Loucy (cell line): Measurements from ENCODE around the gene ASH1L.

ENCODE experiments used
- H2AFZ ChIP-seq: fragments of 200-600 bp; sonication (generic); 2 replicates; pipeline ENCODE4 v1.6.0; 2016; ENCODE audit warnings: antibody characterized with exemption, mild to moderate bottlenecking, low read length, moderate library complexity
- H3F3A ChIP-seq: fragments of 200-600 bp; 2 replicates; pipeline ENCODE4 v1.6.0; 2016; ENCODE audit warnings: antibody characterized with exemption, low read depth, mild to moderate bottlenecking
- H3K27me3 ChIP-seq: fragments of 200-600 bp; sonication (generic); 2 replicates; pipeline ENCODE4 v1.6.1; 2014; ENCODE audit warnings: low read length, mild to moderate bottlenecking; ENCODE audit not compliant: insufficient read depth, poor library complexity, severe bottlenecking
- H3K36me3 ChIP-seq: fragments of 200-600 bp; sonication (generic); 2 replicates; pipeline ENCODE4 v1.6.1; 2016; ENCODE audit warnings: low read length; ENCODE audit not compliant: insufficient read depth
- H3K4me1 ChIP-seq: fragments of 200-600 bp; sonication (generic); 2 replicates; pipeline ENCODE4 v1.5.1; 2014; ENCODE audit warnings: low read length, mild to moderate bottlenecking; ENCODE audit not compliant: insufficient read depth, poor library complexity, severe bottlenecking
- H3K4me2 ChIP-seq: fragments of 200-600 bp; sonication (generic); 2 replicates; pipeline ENCODE4 v1.6.0; 2014; ENCODE audit warnings: antibody characterized with exemption, low read length, low read depth, mild to moderate bottlenecking; ENCODE audit not compliant: poor library complexity, severe bottlenecking
- H3K4me3 ChIP-seq: fragments of 200-600 bp; sonication (generic); 2 replicates; pipeline ENCODE4 v1.5.1; 2014; ENCODE audit warnings: low read length, mild to moderate bottlenecking, mixed read lengths; ENCODE audit not compliant: poor library complexity, severe bottlenecking
- H3K79me2 ChIP-seq: fragments of 200-600 bp; sonication (generic); 2 replicates; pipeline ENCODE4 v1.6.1; 2014; ENCODE audit warnings: low read length; ENCODE audit not compliant: insufficient read depth
- H3K9ac ChIP-seq: fragments of 200-600 bp; sonication (generic); 2 replicates; pipeline ENCODE4 v1.6.0; 2014; ENCODE audit warnings: mild to moderate bottlenecking, low read depth, low read length, moderate library complexity; ENCODE audit not compliant: poor library complexity, severe bottlenecking
- H3K9me2 ChIP-seq: fragments of 200-600 bp; sonication (generic); replicated peaks from 2 replicates; pipeline ENCODE4 v1.6.1; 2016; ENCODE audit warnings: low read depth, low read length, mixed read lengths
- H3K9me3 ChIP-seq: fragments of 200-600 bp; sonication (generic); 2 replicates; pipeline ENCODE4 v1.6.1; 2014; ENCODE audit warnings: mild to moderate bottlenecking, antibody characterized with exemption, low read length, low read depth; ENCODE audit not compliant: insufficient read depth
- H4K20me1 ChIP-seq: fragments of 200-600 bp; sonication (generic); 2 replicates; pipeline ENCODE4 v1.6.0; 2014; ENCODE audit warnings: antibody characterized with exemption, low read length, mild to moderate bottlenecking; ENCODE audit not compliant: insufficient read depth, poor library complexity, severe bottlenecking
- EZH2phosphoT487 ChIP-seq: fragments of 200-600 bp; IDR thresholded peaks from 2 replicates; pipeline ENCODE4 v1.6.1; 2018; ENCODE audit warnings: antibody characterized with exemption, mild to moderate bottlenecking, moderate library complexity, borderline replicate concordance
- TF ChIP-seq, protein P1 (sequence below): fragments of 200-600 bp; sonication (generic); conservative IDR thresholded peaks from 2 replicates; pipeline ENCODE4 v1.5.1; 2014; ENCODE audit warnings: mild to moderate bottlenecking, antibody characterized with exemption, low read length

The ASH1L gene

DNA sequence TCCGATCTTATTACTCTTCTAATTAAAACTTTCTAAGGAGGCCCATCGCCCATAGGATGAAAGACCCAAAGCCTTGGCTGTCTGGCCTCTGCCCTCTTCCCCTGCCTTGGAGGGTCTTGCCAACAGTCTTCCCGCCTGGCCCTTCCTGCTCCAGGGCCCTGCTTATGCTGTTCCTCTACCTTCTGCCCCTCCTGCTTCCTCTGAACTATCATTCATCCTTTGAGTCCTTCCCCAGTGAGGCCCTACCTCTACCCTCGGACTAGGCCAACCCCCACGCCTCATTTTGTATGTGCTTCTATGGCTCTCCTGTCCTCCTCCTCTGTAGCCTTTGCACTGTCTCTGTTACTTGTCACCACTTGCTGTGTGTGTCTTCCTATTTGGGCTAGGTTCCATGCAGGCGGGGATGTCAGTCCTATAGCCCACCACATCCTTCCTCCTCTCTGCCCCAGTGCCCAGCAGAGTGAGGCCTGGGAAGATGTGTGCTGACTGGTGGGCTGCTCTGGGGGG, 236.5 kb downstream of the ASH1L start:
- no peaks in the 10 kb centered on the region for H3K9me3 ChIP-seq
- H3K27me3 ChIP-seq = no peaks in the 10 kb centered on the region
- H3K36me3 ChIP-seq = peaks cover 16% of the 10 kb centered on the region; the same call in 1 of the 2 replicates
- H3K9me2 ChIP-seq = no peaks in the 10 kb centered on the region
- peaks cover 9% of the 10 kb centered on the region for H4K20me1 ChIP-seq
- H2AFZ ChIP-seq = no peak overlapping the region
- peaks cover 10% of the 10 kb centered on the region for H3K79me2 ChIP-seq
- 0 out of 2 replicates have a peak, but pooled peaks cover 6% of the 10 kb centered on the region for H3F3A ChIP-seq
- peak overlapping the region; percentile 57 for H3K9ac ChIP-seq
- TF ChIP-seq, protein P1, sequence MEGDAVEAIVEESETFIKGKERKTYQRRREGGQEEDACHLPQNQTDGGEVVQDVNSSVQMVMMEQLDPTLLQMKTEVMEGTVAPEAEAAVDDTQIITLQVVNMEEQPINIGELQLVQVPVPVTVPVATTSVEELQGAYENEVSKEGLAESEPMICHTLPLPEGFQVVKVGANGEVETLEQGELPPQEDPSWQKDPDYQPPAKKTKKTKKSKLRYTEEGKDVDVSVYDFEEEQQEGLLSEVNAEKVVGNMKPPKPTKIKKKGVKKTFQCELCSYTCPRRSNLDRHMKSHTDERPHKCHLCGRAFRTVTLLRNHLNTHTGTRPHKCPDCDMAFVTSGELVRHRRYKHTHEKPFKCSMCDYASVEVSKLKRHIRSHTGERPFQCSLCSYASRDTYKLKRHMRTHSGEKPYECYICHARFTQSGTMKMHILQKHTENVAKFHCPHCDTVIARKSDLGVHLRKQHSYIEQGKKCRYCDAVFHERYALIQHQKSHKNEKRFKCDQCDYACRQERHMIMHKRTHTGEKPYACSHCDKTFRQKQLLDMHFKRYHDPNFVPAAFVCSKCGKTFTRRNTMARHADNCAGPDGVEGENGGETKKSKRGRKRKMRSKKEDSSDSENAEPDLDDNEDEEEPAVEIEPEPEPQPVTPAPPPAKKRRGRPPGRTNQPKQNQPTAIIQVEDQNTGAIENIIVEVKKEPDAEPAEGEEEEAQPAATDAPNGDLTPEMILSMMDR = no peak
- no peak for TF ChIP-seq EZH2phosphoT487
- peak overlapping the region; percentile 79 for H3K4me2 ChIP-seq
- peak overlapping the region; percentile 92 for H3K4me3 ChIP-seq
- peaks cover 26% of the 10 kb centered on the region for H3K4me1 ChIP-seq

DNA sequence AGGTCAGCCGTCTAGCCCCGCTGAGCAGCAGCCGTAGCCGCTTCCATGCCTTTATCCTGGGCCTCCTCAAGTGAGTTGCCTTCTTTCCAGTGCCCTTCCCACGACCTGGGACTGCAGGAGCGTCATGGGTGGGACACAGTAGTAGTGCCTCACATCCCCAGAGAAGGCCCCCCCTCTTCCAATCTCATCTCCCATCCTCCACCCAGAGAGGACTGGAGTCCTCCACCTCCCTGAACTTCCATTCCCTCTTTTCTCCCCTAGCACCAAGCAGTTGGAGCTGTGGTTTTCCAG, 237.1 kb downstream of the ASH1L start:
- no peak overlapping the region for H2AFZ ChIP-seq
- H3F3A ChIP-seq = 0 out of 2 replicates have a peak, but pooled peaks cover 6% of the 10 kb centered on the region
- H3K4me3 ChIP-seq = peak overlapping the region; percentile 92
- H3K4me2 ChIP-seq = peak overlapping the region; percentile 79
- H3K79me2 ChIP-seq = peaks cover 10% of the 10 kb centered on the region
- H3K36me3 ChIP-seq = peaks cover 18% of the 10 kb centered on the region; the same call in 1 of the 2 replicates
- H4K20me1 ChIP-seq = peaks cover 9% of the 10 kb centered on the region
- no peaks in the 10 kb centered on the region for H3K9me2 ChIP-seq
- TF ChIP-seq EZH2phosphoT487 = no peak
- TF ChIP-seq, protein P1 = no peak
- no peaks in the 10 kb centered on the region for H3K27me3 ChIP-seq
- no peaks in the 10 kb centered on the region for H3K9me3 ChIP-seq
- H3K9ac ChIP-seq = peak overlapping the region; percentile 57
- peaks cover 26% of the 10 kb centered on the region for H3K4me1 ChIP-seq

DNA sequence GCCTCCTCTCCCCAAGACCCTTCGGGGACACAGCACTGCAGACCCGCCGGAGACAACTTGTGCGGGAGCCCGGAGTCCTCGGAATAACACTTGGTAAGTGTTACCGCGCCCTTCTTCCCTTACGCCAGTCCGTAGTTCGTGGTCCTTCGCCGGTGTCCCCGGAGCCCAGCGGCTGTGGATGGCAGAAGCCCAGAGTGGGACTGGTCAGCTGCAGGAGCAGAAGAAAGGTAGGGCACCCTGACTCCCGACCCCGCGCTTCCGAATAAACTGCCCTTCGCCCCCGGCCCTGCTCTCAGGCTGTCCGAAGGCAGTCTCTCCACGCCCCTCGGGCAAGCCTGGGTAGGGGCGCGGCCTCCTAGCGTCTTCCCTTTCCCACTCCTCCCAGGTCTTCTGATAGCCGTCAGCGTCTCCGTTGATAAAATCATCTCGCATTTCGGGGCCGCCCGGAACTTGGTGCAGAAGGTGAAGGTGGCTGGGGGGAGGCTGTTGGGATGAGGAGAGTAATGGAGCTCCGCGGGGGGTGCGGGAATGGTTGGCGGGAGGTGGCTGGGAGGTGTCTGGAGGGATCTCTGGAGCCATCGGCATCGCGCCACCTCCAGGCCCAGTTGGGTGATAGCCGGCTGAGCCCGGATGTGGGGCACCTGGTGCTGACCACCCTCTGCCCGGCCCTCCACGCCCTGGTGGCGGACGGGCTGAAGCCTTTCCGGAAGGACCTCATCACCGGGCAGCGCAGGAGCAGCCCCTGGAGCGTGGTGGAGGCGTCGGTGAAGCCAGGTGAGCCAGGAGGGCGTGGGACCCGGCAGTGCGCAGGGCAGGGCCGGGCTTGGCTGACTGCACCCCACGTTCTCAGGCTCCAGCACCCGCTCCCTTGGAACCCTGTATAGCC, 237.6 kb downstream of the ASH1L start:
- Histone ChIP-seq H2AFZ (peak overlapping the region; percentile 84), H3K4me3 (peak overlapping the region; percentile 92), H3K27me3 (no peaks in the 10 kb centered on the region), H4K20me1 (peaks cover 9% of the 10 kb centered on the region), H3K9me3 (no peaks in the 10 kb centered on the region), H3K4me2 (peak overlapping the region; percentile 79), H3K9ac (peak overlapping the region; percentile 86), H3K79me2 (peaks cover 10% of the 10 kb centered on the region), H3K4me1 (peaks cover 26% of the 10 kb centered on the region), H3K9me2 (no peaks in the 10 kb centered on the region), H3K36me3 (peaks cover 18% of the 10 kb centered on the region; the same call in 1 of the 2 replicates), H3F3A (0 out of 2 replicates have a peak, but pooled peaks cover 6% of the 10 kb centered on the region)
- no peak for TF ChIP-seq EZH2phosphoT487
- TF ChIP-seq, protein P1 = no peak
